ENCODE results near the gene KRTAP4-16. TPM values are rescaled to one million over a fixed set of nuclear protein-coding genes. Genes with fewer than 3 reads are reported as not detected.
"Not testable (repeated sequence)": the region's sequence is repeated elsewhere in the genome, so short reads cannot be mapped to it uniquely, and the experiment has no call there.

Gene KRTAP4-16
- total RNA-seq, 2 donors from 2014 or later = not detected

DNA sequence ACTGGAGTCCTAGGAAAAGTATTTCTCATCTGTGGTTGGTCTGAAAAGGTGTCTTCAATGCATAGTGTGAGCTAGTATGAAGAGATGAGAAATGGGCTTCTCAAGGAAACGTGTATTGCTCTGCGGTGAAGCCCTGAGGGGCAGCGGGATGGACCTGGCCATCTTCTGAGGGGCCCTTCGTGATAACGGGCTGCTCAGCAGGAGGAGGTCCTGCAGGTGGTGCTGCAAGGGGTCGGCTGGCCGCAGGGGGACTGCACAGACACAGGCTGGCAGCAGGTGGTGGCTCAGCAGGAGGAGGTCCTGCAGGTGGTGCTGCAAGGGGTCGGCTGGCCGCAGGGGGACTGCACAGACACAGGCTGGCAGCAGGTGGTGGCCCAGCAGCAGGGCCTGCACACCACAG is 47.5 kb downstream of the KRTAP4-16 start:
- ATAC-seq; intact Hi-C loops (cut with DNase I); DNase-seq: not testable (repeated sequence)

DNA sequence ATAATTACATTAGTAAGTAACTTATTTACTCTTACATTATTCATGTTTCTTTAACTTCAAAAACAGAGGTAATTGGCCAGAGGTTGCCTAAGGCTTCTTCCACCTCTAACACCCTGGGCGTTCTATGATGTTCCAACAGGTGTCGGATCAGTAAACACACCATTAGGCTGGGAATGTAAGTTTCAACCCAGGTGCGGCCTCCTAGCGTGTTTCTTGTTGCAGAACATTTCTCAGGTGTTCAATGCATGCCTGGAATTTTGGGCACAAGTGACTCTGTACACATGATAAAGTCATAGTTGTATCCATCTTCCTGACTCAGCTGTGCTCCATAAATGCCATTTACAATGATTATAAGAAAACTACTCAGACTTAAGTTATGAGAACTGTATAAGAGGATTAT is 48.0 kb downstream of the KRTAP4-16 start:
- intact Hi-C loops (cut with DNase I) = no loop called here
- ATAC-seq = no peak
- no peak for DNase-seq

DNA sequence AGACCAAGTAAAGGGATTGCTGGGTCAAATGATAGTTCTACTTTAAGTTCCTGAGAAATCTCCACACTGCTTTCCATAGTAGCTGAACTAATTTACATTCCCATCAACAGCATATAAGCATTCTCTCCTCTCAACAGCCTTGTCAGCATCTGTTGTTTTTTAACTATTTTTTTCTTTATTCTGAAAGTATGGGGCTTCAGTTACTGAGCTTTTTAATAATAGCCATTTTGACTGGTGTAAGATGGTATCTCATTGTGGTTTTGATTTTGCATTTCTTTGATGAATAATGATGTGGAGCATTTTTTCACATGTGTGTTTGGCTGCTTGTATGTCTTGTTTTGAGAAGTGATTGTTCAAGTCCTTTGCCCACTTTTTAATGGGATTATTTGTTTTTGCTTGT is 49.4 kb downstream of the KRTAP4-16 start:
- no peak for ATAC-seq
- no peak for DNase-seq
- intact Hi-C loops (cut with DNase I) = no loop called here

Other genes with a start within 250 kb of the KRTAP4-16 start
- gene KRT12, start 235.0 kb downstream of the KRTAP4-16 start, total RNA-seq = not detected
- gene KRT20, start 217.0 kb downstream of the KRTAP4-16 start, total RNA-seq = not detected
- under 1 TPM in 1 of 2 donors, not detected in 1; 0.29 TPM for gene KRT23, start 164.6 kb downstream of the KRTAP4-16 start, total RNA-seq
- gene KRT39, start 135.3 kb downstream of the KRTAP4-16 start, total RNA-seq = not detected
- gene KRT40, start 117.9 kb downstream of the KRTAP4-16 start, total RNA-seq = not detected
- not detected for gene KRTAP3-3, start 108.0 kb downstream of the KRTAP4-16 start, total RNA-seq
- not detected for gene KRTAP3-2, start 102.3 kb downstream of the KRTAP4-16 start, total RNA-seq
- gene KRTAP3-1, start 93.1 kb downstream of the KRTAP4-16 start, total RNA-seq = not detected
- gene KRTAP1-5, start 75.0 kb downstream of the KRTAP4-16 start, total RNA-seq = not detected
- not detected for gene KRTAP1-4, start 72.0 kb downstream of the KRTAP4-16 start, total RNA-seq
- gene KRTAP1-3, start 67.3 kb downstream of the KRTAP4-16 start, total RNA-seq = not detected
- gene KRTAP1-1, start 60.8 kb downstream of the KRTAP4-16 start, total RNA-seq = not detected
- gene KRTAP2-1, start 54.9 kb downstream of the KRTAP4-16 start, total RNA-seq = not detected
- not detected for gene KRTAP2-2, start 47.0 kb downstream of the KRTAP4-16 start, total RNA-seq
- not detected for gene KRTAP2-3, start 42.1 kb downstream of the KRTAP4-16 start, total RNA-seq
- gene KRTAP2-4, start 36.3 kb downstream of the KRTAP4-16 start, total RNA-seq = not detected
- gene KRTAP4-7, start 18.1 kb downstream of the KRTAP4-16 start, total RNA-seq = not detected
- gene KRTAP4-8, start 4.1 kb downstream of the KRTAP4-16 start, total RNA-seq = not detected
- gene KRTAP4-9, start 3.2 kb upstream of the KRTAP4-16 start, total RNA-seq = not detected
- not detected for gene KRTAP4-11, start 16.2 kb upstream of the KRTAP4-16 start, total RNA-seq
- gene KRTAP4-12, start 22.0 kb upstream of the KRTAP4-16 start, total RNA-seq = not detected
- gene KRTAP4-6, start 38.3 kb upstream of the KRTAP4-16 start, total RNA-seq = not detected
- gene KRTAP4-5, start 47.6 kb upstream of the KRTAP4-16 start, total RNA-seq = not detected
- not detected for gene KRTAP4-4, start 58.5 kb upstream of the KRTAP4-16 start, total RNA-seq
- gene KRTAP4-3, start 66.0 kb upstream of the KRTAP4-16 start, total RNA-seq = not detected
- not detected for gene KRTAP4-2, start 76.0 kb upstream of the KRTAP4-16 start, total RNA-seq
- not detected for gene KRTAP4-1, start 82.7 kb upstream of the KRTAP4-16 start, total RNA-seq
- not detected for gene KRTAP9-1, start 87.7 kb upstream of the KRTAP4-16 start, total RNA-seq
- not detected for gene KRTAP9-2, start 124.4 kb upstream of the KRTAP4-16 start, total RNA-seq
- gene KRTAP9-3, start 130.2 kb upstream of the KRTAP4-16 start, total RNA-seq = not detected
- not detected for gene KRTAP9-8, start 135.8 kb upstream of the KRTAP4-16 start, total RNA-seq
- gene KRTAP9-4, start 147.5 kb upstream of the KRTAP4-16 start, total RNA-seq = not detected
- gene KRTAP9-9, start 153.2 kb upstream of the KRTAP4-16 start, total RNA-seq = not detected
- gene KRTAP9-6, start 163.2 kb upstream of the KRTAP4-16 start, total RNA-seq = not detected
- not detected for gene KRTAP9-7, start 173.5 kb upstream of the KRTAP4-16 start, total RNA-seq
- not detected for gene KRTAP29-1, start 200.6 kb upstream of the KRTAP4-16 start, total RNA-seq
- not detected for gene KRTAP16-1, start 207.1 kb upstream of the KRTAP4-16 start, total RNA-seq
- gene KRTAP17-1, start 213.5 kb upstream of the KRTAP4-16 start, total RNA-seq = not detected
- gene KRT33A, start 248.6 kb upstream of the KRTAP4-16 start, total RNA-seq = not detected